GM21381 (cell line): ENCODE results near the gene KANSL1L.
A peak's percentile ranks its signal among the peaks of the same experiment; 100 is the strongest.
"Not testable (repeated sequence)": the region's sequence is repeated elsewhere in the genome, so short reads cannot be mapped to it uniquely, and the experiment has no call there.

Source experiments
- ATAC-seq: cut with Tn5 transposase; IDR thresholded peaks from one replicate; pipeline ENCODE4 v1.9.1; 2021; ENCODE audit warnings: mild to moderate bottlenecking, moderate library complexity; ENCODE audit not compliant: unreplicated experiment

The KANSL1L gene

GRCh38 chr2:210171309-210172218 lies at the start of gene KANSL1L:
Gene KANSL1L, minus strand, starts transcription at chr2:210171409. Its CDS starts 16,827 bp downstream, at chr2:210154582.
- peak; percentile 74 for ATAC-seq

- ATAC-seq, result no peak
These were observed 43.9 kb upstream of the KANSL1L start for GRCh38 chr2:210215120-210215519.

GRCh38 chr2:210210185-210210584 lies 39.0 kb upstream of the KANSL1L start:
- ATAC-seq, result no peak

GRCh38 chr2:210207929-210208328 lies 36.7 kb upstream of the KANSL1L start:
- ATAC-seq, result no peak

- no peak for ATAC-seq
These were observed 32.3 kb upstream of the KANSL1L start for GRCh38 chr2:210203558-210203957.

- no peak for ATAC-seq
These were observed 31.9 kb upstream of the KANSL1L start for GRCh38 chr2:210203147-210203546.

GRCh38 chr2:210199854-210200253 lies 28.6 kb upstream of the KANSL1L start:
- no peak for ATAC-seq

- no peak for ATAC-seq
These were observed 28.1 kb upstream of the KANSL1L start for GRCh38 chr2:210199186-210199765.

- ATAC-seq, result no peak
These were observed 27.1 kb upstream of the KANSL1L start for GRCh38 chr2:210198326-210198725.

- ATAC-seq, result no peak
These were observed 26.5 kb upstream of the KANSL1L start for GRCh38 chr2:210197720-210198119.

- ATAC-seq, result no peak
These were observed 24.1 kb upstream of the KANSL1L start for GRCh38 chr2:210195101-210195852.

GRCh38 chr2:210190345-210190744 lies 19.1 kb upstream of the KANSL1L start:
- peak; percentile 50 for ATAC-seq

- peak; percentile 38 for ATAC-seq
These were observed 18.4 kb upstream of the KANSL1L start for GRCh38 chr2:210189452-210190138.

GRCh38 chr2:210188755-210189154 lies 17.5 kb upstream of the KANSL1L start:
- ATAC-seq, result no peak

GRCh38 chr2:210188190-210188589 lies 17.0 kb upstream of the KANSL1L start:
- no peak for ATAC-seq

- ATAC-seq, result not testable (repeated sequence)
These were observed 12.7 kb upstream of the KANSL1L start for GRCh38 chr2:210183936-210184335.

GRCh38 chr2:210181606-210182088 lies 10.4 kb upstream of the KANSL1L start:
- ATAC-seq, result not testable (repeated sequence)

- ATAC-seq, result not testable (repeated sequence)
These were observed 9.9 kb upstream of the KANSL1L start for GRCh38 chr2:210181033-210181605.

- ATAC-seq, result no peak
These were observed 9.3 kb upstream of the KANSL1L start for GRCh38 chr2:210180477-210180876.

- no peak for ATAC-seq
These were observed 8.3 kb upstream of the KANSL1L start for GRCh38 chr2:210179351-210179990.
